Amygdala (tissue), 56 donors: Measurements from ENCODE around the gene C2CD2.

Experiments
- DNase-seq, 56 donors: peaks; one replicate each; lab custom pipeline; 2025; lab: John Stamatoyannopoulos, UW

C2CD2 gene

GRCh38 chr21:41917531-41917930, 36.3 kb downstream of the C2CD2 start:
- DNase-seq, result no peak

- no peak for DNase-seq
These were observed 36.9 kb downstream of the C2CD2 start for GRCh38 chr21:41916888-41917433.

- no peak for DNase-seq
These were observed 38.9 kb downstream of the C2CD2 start for GRCh38 chr21:41914965-41915364.

- no peak for DNase-seq
These were observed 39.5 kb downstream of the C2CD2 start for GRCh38 chr21:41914358-41914757.

GRCh38 chr21:41913230-41913629, 40.6 kb downstream of the C2CD2 start:
- DNase-seq, result no peak

GRCh38 chr21:41908829-41909228, 45.0 kb downstream of the C2CD2 start:
- no peak for DNase-seq

- no peak for DNase-seq
These were observed 46.1 kb downstream of the C2CD2 start for GRCh38 chr21:41907496-41908258.

GRCh38 chr21:41906770-41907169, 47.0 kb downstream of the C2CD2 start:
- no peak for DNase-seq

- no peak for DNase-seq
These were observed 50.1 kb downstream of the C2CD2 start for GRCh38 chr21:41903559-41904351.

- no peak for DNase-seq
These were observed 50.9 kb downstream of the C2CD2 start for GRCh38 chr21:41902946-41903345.

- DNase-seq, result no peak
These were observed 52.0 kb downstream of the C2CD2 start for GRCh38 chr21:41901782-41902181.

GRCh38 chr21:41901099-41901498, 52.7 kb downstream of the C2CD2 start:
- no peak for DNase-seq

GRCh38 chr21:41900401-41900800, 53.4 kb downstream of the C2CD2 start:
- no peak for DNase-seq

- no peak for DNase-seq
These were observed 54.2 kb downstream of the C2CD2 start for GRCh38 chr21:41899426-41900202.

- no peak for DNase-seq
These were observed 54.8 kb downstream of the C2CD2 start for GRCh38 chr21:41898998-41899397.

- DNase-seq, result no peak
These were observed 56.1 kb downstream of the C2CD2 start for GRCh38 chr21:41897700-41898099.

GRCh38 chr21:41897047-41897669, 56.7 kb downstream of the C2CD2 start:
- no peak for DNase-seq

- no peak for DNase-seq
These were observed 58.0 kb downstream of the C2CD2 start for GRCh38 chr21:41895643-41896493.

- DNase-seq, result no peak
These were observed 58.8 kb downstream of the C2CD2 start for GRCh38 chr21:41894922-41895557.
